ENCODE measurements around the gene OTUD5. TPM values are rescaled to one million over a fixed set of nuclear protein-coding genes. Genes with fewer than 3 reads are reported as not detected.

The OTUD5 gene
- total RNA-seq, 1 donor from 2014 or later, result 21.2 TPM

DNA sequence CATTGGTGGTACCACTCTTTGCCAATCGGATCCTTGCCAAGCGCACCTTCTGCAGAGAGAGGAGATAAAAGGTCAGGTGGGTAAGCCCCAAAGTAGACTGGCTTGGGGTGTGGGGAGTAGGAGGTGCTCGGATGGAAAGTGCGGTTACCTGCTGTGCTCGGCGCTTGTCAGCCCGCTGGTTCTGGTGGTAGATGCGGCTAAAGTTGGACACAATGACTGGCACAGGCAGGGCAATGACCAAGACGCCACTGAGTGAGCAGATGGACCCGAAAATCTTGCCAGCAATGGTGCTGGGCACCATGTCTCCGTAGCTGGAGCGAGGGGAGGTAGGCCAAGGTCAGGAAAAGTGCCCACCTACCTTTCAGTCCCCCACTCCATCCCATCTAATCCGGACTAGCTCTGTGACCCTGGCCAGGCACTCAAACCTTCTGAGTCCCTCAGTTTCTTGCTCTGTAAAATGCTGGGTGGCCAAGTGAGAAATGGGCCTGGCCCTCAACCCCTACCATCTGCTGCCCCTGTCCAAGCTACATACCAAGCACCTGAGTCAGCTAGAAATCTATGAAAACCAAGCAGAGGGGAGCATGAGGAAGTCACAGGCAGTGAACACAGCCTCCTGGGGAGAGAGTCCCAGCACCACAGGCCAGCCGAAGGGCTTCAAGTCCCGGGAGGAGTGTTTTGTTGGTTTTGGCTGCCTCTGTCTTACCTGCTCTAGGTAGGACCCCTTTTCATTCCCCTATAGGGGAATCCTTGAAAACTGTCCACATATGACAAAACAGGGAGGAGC, 9.6 kb upstream of the OTUD5 start:
- no peak overlapping the region for H3K4me3 ChIP-seq
- no peak for TF ChIP-seq CTCF (IDR thresholded peaks at IDR 0.05; ENCODE audit: borderline replicate concordance)
- H3K4me1 ChIP-seq, result peaks cover 6% of the 10 kb centered on the region
- DNase-seq, result no peak
- H3K36me3 ChIP-seq, result no peaks in the 10 kb centered on the region
- H3K27ac ChIP-seq (replicated peaks), result no peak overlapping the region
- H3K27me3 ChIP-seq (ENCODE audit: low read depth), result no peaks in the 10 kb centered on the region
- intact Hi-C loops (cut with micrococcal nuclease), result no loop called here
- no peaks in the 10 kb centered on the region for H3K9me3 ChIP-seq (replicated peaks)

DNA sequence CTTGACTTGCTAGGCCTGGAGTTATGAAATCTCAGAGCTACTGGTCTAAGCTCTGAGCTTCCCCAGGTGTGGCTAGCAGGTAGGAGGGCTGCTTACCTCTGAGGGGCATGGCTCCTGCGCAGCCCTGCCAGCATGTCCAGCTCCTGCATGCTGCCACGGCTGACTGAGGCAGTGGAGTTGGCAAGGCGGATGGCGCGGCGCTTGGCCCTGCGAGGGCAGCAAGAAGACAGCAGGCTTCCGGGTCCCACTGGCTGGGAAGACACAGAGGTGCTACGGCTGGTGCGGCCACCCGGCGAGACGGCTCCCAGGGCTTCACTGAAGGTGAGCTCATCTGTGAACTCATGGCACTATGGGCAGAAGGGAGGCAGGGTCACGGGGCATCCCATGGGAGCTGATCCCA, 8.6 kb upstream of the OTUD5 start:
- intact Hi-C loops (cut with micrococcal nuclease), result no loop called here
- Histone ChIP-seq H3K27me3 (ENCODE audit: low read depth) (no peaks in the 10 kb centered on the region), H3K4me1 (no peaks in the 10 kb centered on the region), H3K27ac (replicated peaks) (no peak overlapping the region), H3K9me3 (replicated peaks) (no peaks in the 10 kb centered on the region), H3K4me3 (no peak overlapping the region), H3K36me3 (no peaks in the 10 kb centered on the region)
- no peak for DNase-seq
- TF ChIP-seq CTCF (IDR thresholded peaks at IDR 0.05; ENCODE audit: borderline replicate concordance), result no peak

DNA sequence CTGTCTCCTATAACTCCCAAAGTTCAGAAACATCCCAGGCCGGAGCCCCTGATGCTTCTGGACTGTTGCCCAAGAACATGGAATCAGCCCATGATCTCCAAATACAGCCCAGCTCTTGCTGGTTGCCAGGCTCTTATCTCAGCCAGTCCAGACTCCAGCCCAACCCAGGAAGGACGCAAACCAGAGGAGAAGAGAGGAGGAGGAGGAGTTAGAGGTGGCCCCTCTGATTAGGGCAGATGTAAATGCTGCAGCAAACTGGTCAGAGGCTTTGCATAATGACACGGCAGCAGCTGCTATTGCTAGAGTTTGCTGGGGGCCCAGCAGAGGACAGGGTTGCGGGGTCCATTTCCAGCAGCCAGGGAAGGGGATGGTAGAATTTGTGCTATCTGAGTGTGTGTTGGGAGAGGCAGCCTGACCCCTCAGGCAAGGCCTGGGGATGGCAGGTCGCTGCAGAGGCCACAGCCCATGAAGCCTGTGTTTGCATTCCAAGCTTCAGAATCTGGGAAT, 4.2 kb upstream of the OTUD5 start:
- Histone ChIP-seq H3K27ac (replicated peaks) (peak overlapping the region; percentile 33), H3K9me3 (replicated peaks) (no peaks in the 10 kb centered on the region), H3K4me3 (no peak overlapping the region), H3K4me1 (peaks cover 12% of the 10 kb centered on the region), H3K27me3 (ENCODE audit: low read depth) (no peaks in the 10 kb centered on the region), H3K36me3 (no peaks in the 10 kb centered on the region)
- intact Hi-C loops (cut with micrococcal nuclease), result no loop called here
- DNase-seq, result no peak
- TF ChIP-seq CTCF (IDR thresholded peaks at IDR 0.05; ENCODE audit: borderline replicate concordance), result no peak

- Histone ChIP-seq H3K4me3 (no peak overlapping the region), H3K36me3 (no peaks in the 10 kb centered on the region), H3K27me3 (ENCODE audit: low read depth) (no peaks in the 10 kb centered on the region), H3K4me1 (peaks cover 25% of the 10 kb centered on the region), H3K9me3 (replicated peaks) (no peaks in the 10 kb centered on the region), H3K27ac (replicated peaks) (peak overlapping the region; percentile 33)
- TF ChIP-seq CTCF (IDR thresholded peaks at IDR 0.05; ENCODE audit: borderline replicate concordance), result no peak
- DNase-seq, result no peak
- intact Hi-C loops (cut with micrococcal nuclease), result no loop called here
Measured at GRCh38 chrX:48960291-48960690, 2.9 kb upstream of the OTUD5 start.

GRCh38 chrX:48958635-48959094, 1.3 kb upstream of the OTUD5 start:
- intact Hi-C loops (cut with micrococcal nuclease), result no loop called here
- DNase-seq, result peak; percentile 24
- Histone ChIP-seq H3K27ac (replicated peaks) (peak overlapping the region; percentile 96), H3K27me3 (ENCODE audit: low read depth) (no peaks in the 10 kb centered on the region), H3K4me3 (peak overlapping the region; percentile 76), H3K9me3 (replicated peaks) (no peaks in the 10 kb centered on the region), H3K36me3 (no peaks in the 10 kb centered on the region), H3K4me1 (peaks cover 40% of the 10 kb centered on the region)
- TF ChIP-seq CTCF (IDR thresholded peaks at IDR 0.05; ENCODE audit: borderline replicate concordance), result no peak
